ENCODE results near the gene DBT. TPM values are rescaled to one million over a fixed set of nuclear protein-coding genes. Genes with fewer than 3 reads are reported as not detected.

DBT gene
- total and polyA plus RNA-seq, 2 of the 13 experiments (the other 11 are each of a cell fraction or from before 2014, with no cell fraction given): 3.3 to 10.2 TPM

GRCh38 chr1:100290291-100290690 lies 40.7 kb upstream of the DBT start:
- Histone ChIP-seq H3K27me3 (ENCODE audit: control insufficient read depth in 1 of 2, insufficient read depth in 2 of 2, low read length in 2 of 2) (no peaks in the 10 kb centered on the region), H3K9ac (ENCODE audit: insufficient read depth, low read depth, low read length) (no peak overlapping the region), H3K27ac (ENCODE audit: extremely low read length, insufficient read depth, low read length) (no peak overlapping the region), H3K79me2 (ENCODE audit: insufficient read depth, low read length) (no peaks in the 10 kb centered on the region), H3K4me2 (ENCODE audit: low read depth, low read length) (no peak overlapping the region), H3K4me3 (replicated peaks in 1 of 3; ENCODE audit: insufficient read depth in 1 of 3, low read depth in 2 of 3, low read length in 3 of 3) (no peak overlapping the region), H3K36me3 (replicated peaks in 1 of 2; ENCODE audit: control insufficient read depth in 1 of 2, insufficient read depth in 2 of 2, low read length in 2 of 2) (peaks cover 4 to 41% of the 10 kb centered on the region in 2 experiments; a peak in 4 of 5 replicates), H3K9me3 (ENCODE audit: low read length) (no peaks in the 10 kb centered on the region), H2AFZ (ENCODE audit: low read length) (no peak overlapping the region), H4K20me1 (ENCODE audit: insufficient read depth, low read length) (no peaks in the 10 kb centered on the region), H3K4me1 (ENCODE audit: insufficient read depth, low read length) (no peaks in the 10 kb centered on the region)
- ChIA-PET CTCF (ENCODE audit: low intra/inter-chr PET ratio, low total read pairs) (no interaction called here), POLR2A (no interaction called here)
- WGBS (ENCODE audit: low lambda C conversion rate): 96% methylated on average over 2 of the region's 2 CpGs
- TF ChIP-seq ZNF235 (CRISPR knock-in tag; IDR thresholded peaks at IDR 0.05; ENCODE audit: borderline replicate concordance) (no peak), DNMT1 (CRISPR knock-in tag; IDR thresholded peaks at IDR 0.05) (no peak), ZNF256 (CRISPR knock-in tag; conservative IDR thresholded peaks at IDR 0.05) (no peak), ZNF367 (CRISPR knock-in tag; IDR thresholded peaks at IDR 0.05; ENCODE audit: borderline replicate concordance) (no peak), HOXD1 (CRISPR knock-in tag; IDR thresholded peaks at IDR 0.05) (no peak), TAF1 (CRISPR knock-in tag; IDR thresholded peaks at IDR 0.05) (no peak), ZNF496 (CRISPR knock-in tag; IDR thresholded peaks at IDR 0.05; ENCODE audit: insufficient replicate concordance) (no peak)
- BruUV-seq (replicated peaks): no TSS peak
- no peak for ATAC-seq
- DNase-seq (ENCODE audit: low spot score): no peak
- in situ Hi-C loops (cut with HindIII; ENCODE audit: extremely low pct_ligation_motif_present, low pct_unique_long_range_greater_than_20kb): no loop called here
- no peak for FAIRE-seq
- intact Hi-C loops (cut with micrococcal nuclease; ENCODE audit: unreplicated experiment): no loop called here

- BruUV-seq (replicated peaks): no TSS peak
- FAIRE-seq (no peak), DNase-seq (ENCODE audit: low spot score) (no peak), ATAC-seq (no peak)
- Histone ChIP-seq H3K27me3 (ENCODE audit: control insufficient read depth in 1 of 2, insufficient read depth in 2 of 2, low read length in 2 of 2) (no peaks in the 10 kb centered on the region), H3K79me2 (ENCODE audit: insufficient read depth, low read length) (no peaks in the 10 kb centered on the region), H3K4me3 (replicated peaks in 1 of 3; ENCODE audit: insufficient read depth in 1 of 3, low read depth in 2 of 3, low read length in 3 of 3) (no peak overlapping the region), H3K27ac (ENCODE audit: extremely low read length, insufficient read depth, low read length) (no peak overlapping the region), H2AFZ (ENCODE audit: low read length) (no peak overlapping the region), H3K4me1 (ENCODE audit: insufficient read depth, low read length) (no peaks in the 10 kb centered on the region), H3K4me2 (ENCODE audit: low read depth, low read length) (no peak overlapping the region), H3K9me3 (ENCODE audit: low read length) (no peaks in the 10 kb centered on the region), H3K36me3 (replicated peaks in 1 of 2; ENCODE audit: control insufficient read depth in 1 of 2, insufficient read depth in 2 of 2, low read length in 2 of 2) (peaks cover 5 to 58% of the 10 kb centered on the region in 2 experiments; a peak in 4 of 5 replicates), H4K20me1 (ENCODE audit: insufficient read depth, low read length) (no peaks in the 10 kb centered on the region), H3K9ac (ENCODE audit: insufficient read depth, low read depth, low read length) (no peak overlapping the region)
- POLR2A ChIA-PET: no interaction called here
- WGBS (ENCODE audit: low lambda C conversion rate): 97% methylated on average over 3 of the region's 3 CpGs
- intact Hi-C loops (cut with micrococcal nuclease; ENCODE audit: unreplicated experiment) (no loop called here), in situ Hi-C loops (cut with HindIII; ENCODE audit: extremely low pct_ligation_motif_present, low pct_unique_long_range_greater_than_20kb) (no loop called here)
- CTCF ChIA-PET (ENCODE audit: low intra/inter-chr PET ratio, low total read pairs): no interaction called here
- peak; percentile 83 to 95 for TF ChIP-seq MAFK (conservative IDR thresholded peaks at IDR 0.05 in 1 of 2, IDR thresholded peaks at IDR 0.05 in 1 of 2; ENCODE audit: low read length in 2 of 2)
- no peak for TF ChIP-seq HNF4G (IDR thresholded peaks at IDR 0.05; ENCODE audit: borderline replicate concordance, low read depth, low read length)
- no peak for TF ChIP-seq HNF4G (CRISPR knock-in tag; IDR thresholded peaks at IDR 0.05; ENCODE audit: borderline replicate concordance, low read depth)
- no peak for TF ChIP-seq ZNF264 (CRISPR knock-in tag; IDR thresholded peaks at IDR 0.05)
- no peak for TF ChIP-seq FIP1L1 (IDR thresholded peaks at IDR 0.05; ENCODE audit: borderline replicate concordance, insufficient read depth, low read depth, low read length)
- TF ChIP-seq ZNF773 (CRISPR knock-in tag; IDR thresholded peaks at IDR 0.05; ENCODE audit: borderline replicate concordance): no peak
- no peak for TF ChIP-seq ZNF543 (CRISPR knock-in tag; IDR thresholded peaks at IDR 0.05)
- no peak for TF ChIP-seq ZNF770 (CRISPR knock-in tag; IDR thresholded peaks at IDR 0.05)
- no peak for TF ChIP-seq PHF5A (CRISPR knock-in tag; IDR thresholded peaks at IDR 0.05; ENCODE audit: low read depth, unreplicated experiment)
- peak; percentile 93 for TF ChIP-seq MAFF (IDR thresholded peaks at IDR 0.05; ENCODE audit: low read depth, low read length)
- TF ChIP-seq CENPBD1 (CRISPR knock-in tag; IDR thresholded peaks at IDR 0.05; ENCODE audit: borderline replicate concordance, low read depth): no peak
- TF ChIP-seq ZFP82 (CRISPR knock-in tag; IDR thresholded peaks at IDR 0.05; ENCODE audit: borderline replicate concordance): no peak
These were observed 37.5 kb upstream of the DBT start for GRCh38 chr1:100287162-100287561.
